Activated CD4-positive, alpha-beta T cell treated with anti-CD3 and anti-CD28 coated beads, Interleukin-2, amount 10 ng/mL, durations not matched to agents 24 days and 14 days (primary cell): Measurements from ENCODE around the gene CNTNAP4. TPM values are rescaled to one million over a fixed set of nuclear protein-coding genes. Genes with fewer than 3 reads are reported as not detected.

ENCODE experiments used
- DNase-seq: peaks from one replicate; pipeline ENCODE4 v3.0.0; 2022
- H3K27ac Mint-ChIP-seq: one replicate; pipeline ENCODE4 v1.8.0; 2022; ENCODE audit warnings: mild to moderate bottlenecking, mixed read lengths
- H3K27me3 Mint-ChIP-seq: one replicate; pipeline ENCODE4 v1.8.0; 2022; ENCODE audit warnings: mixed read lengths
- H3K36me3 Mint-ChIP-seq: one replicate; pipeline ENCODE4 v1.8.0; 2022; ENCODE audit warnings: low read depth, mild to moderate bottlenecking, mixed read lengths
- H3K4me1 Mint-ChIP-seq: one replicate; pipeline ENCODE4 v1.8.0; 2021; ENCODE audit warnings: mixed read lengths
- H3K4me3 Mint-ChIP-seq: one replicate; pipeline ENCODE4 v1.8.0; 2022; ENCODE audit warnings: mild to moderate bottlenecking, moderate library complexity, mixed read lengths
- H3K9me3 Mint-ChIP-seq: one replicate; pipeline ENCODE4 v1.8.0; 2021; ENCODE audit warnings: mixed read lengths
- intact Hi-C: fragments of 100-400 bp; cut with micrococcal nuclease; formaldehyde crosslinking; loops from one replicate; pipeline ENCODE4 v1.15.1; 2023
- total RNA-seq: library from RNA; stranded (reverse); gene quantifications from 2 replicates; pipeline ENCODE4 v1.2.3, GENCODE V29; 2022

CNTNAP4 gene
- total RNA-seq, 1 donor from 2014 or later: not detected

GRCh38 chr16:76338472-76338871, 61.3 kb downstream of the CNTNAP4 start:
- no peaks in the 10 kb centered on the region for H3K27me3 Mint-ChIP-seq
- H3K9me3 Mint-ChIP-seq: peaks cover 3% of the 10 kb centered on the region
- intact Hi-C loops: no loop called here
- no peak overlapping the region for H3K4me3 Mint-ChIP-seq
- H3K4me1 Mint-ChIP-seq: no peaks in the 10 kb centered on the region
- no peak for DNase-seq
- no peak overlapping the region for H3K27ac Mint-ChIP-seq
- H3K36me3 Mint-ChIP-seq: no peaks in the 10 kb centered on the region

- intact Hi-C loops: no loop called here
- DNase-seq: no peak
- no peaks in the 10 kb centered on the region for H3K9me3 Mint-ChIP-seq
Observed at GRCh38 chr16:76343769-76344168, 66.6 kb downstream of the CNTNAP4 start.

GRCh38 chr16:76345163-76345661, 68.0 kb downstream of the CNTNAP4 start:
- no peak for DNase-seq
- intact Hi-C loops: no loop called here
- Mint-ChIP-seq H3K27me3 (no peaks in the 10 kb centered on the region), H3K9me3 (no peaks in the 10 kb centered on the region), H3K4me1 (no peaks in the 10 kb centered on the region), H3K36me3 (no peaks in the 10 kb centered on the region), H3K27ac (no peak overlapping the region), H3K4me3 (no peak overlapping the region)

More at GRCh38 chr16:76343769-76344168, 66.6 kb downstream of the CNTNAP4 start:
- H3K27me3 Mint-ChIP-seq: no peaks in the 10 kb centered on the region
- no peaks in the 10 kb centered on the region for H3K36me3 Mint-ChIP-seq
- no peak overlapping the region for H3K27ac Mint-ChIP-seq
- no peaks in the 10 kb centered on the region for H3K4me1 Mint-ChIP-seq
- no peak overlapping the region for H3K4me3 Mint-ChIP-seq

GRCh38 chr16:76346210-76346609, 69.0 kb downstream of the CNTNAP4 start:
- no peak overlapping the region for H3K27ac Mint-ChIP-seq
- intact Hi-C loops: no loop called here
- H3K4me3 Mint-ChIP-seq: no peak overlapping the region
- no peaks in the 10 kb centered on the region for H3K9me3 Mint-ChIP-seq
- no peak for DNase-seq
- H3K4me1 Mint-ChIP-seq: no peaks in the 10 kb centered on the region
- H3K36me3 Mint-ChIP-seq: no peaks in the 10 kb centered on the region
- no peaks in the 10 kb centered on the region for H3K27me3 Mint-ChIP-seq

DNA sequence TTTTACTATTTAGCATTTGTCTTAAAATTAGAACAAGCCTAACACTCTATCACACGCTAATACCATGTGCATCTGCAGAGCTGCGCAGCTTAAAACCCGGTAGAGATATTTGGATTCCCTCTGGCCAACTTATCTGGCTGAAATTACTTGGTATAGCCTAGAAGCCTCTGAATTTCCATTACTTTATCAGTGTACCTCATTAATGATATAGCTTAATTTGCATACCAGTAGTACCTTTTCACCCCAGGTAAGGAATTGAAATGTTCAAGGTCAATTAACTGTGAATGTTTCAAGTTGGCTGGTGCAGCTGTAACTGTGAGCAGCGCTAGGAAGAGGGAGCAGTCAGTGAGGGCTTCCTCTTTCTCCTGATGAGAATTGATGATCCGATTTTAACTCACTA, 74.2 kb downstream of the CNTNAP4 start:
- no peaks in the 10 kb centered on the region for H3K4me1 Mint-ChIP-seq

DNA sequence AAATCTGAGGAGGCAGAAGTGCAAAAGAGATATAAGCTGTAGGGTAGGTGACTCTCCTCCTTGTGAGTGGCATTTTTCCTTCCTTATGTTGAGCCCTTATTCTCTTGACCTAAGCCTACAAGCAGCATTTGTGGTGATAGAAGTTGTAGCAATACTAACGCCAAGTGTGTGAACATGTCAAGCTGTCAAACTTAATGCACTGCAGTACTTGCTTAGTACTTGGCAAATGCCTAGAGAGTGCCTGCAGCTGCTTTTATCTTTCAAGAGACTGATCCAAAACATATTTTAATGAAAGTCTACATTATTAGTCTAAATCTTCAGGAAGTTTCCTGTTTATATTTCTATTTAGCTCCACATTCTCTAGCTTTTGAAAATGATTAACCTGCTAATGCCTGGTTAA, 83.2 kb downstream of the CNTNAP4 start:
- intact Hi-C loops: no loop called here
- H3K27me3 Mint-ChIP-seq: no peaks in the 10 kb centered on the region
- no peak for DNase-seq
- H3K4me1 Mint-ChIP-seq: no peaks in the 10 kb centered on the region
- no peak overlapping the region for H3K27ac Mint-ChIP-seq
- no peaks in the 10 kb centered on the region for H3K9me3 Mint-ChIP-seq
- no peaks in the 10 kb centered on the region for H3K36me3 Mint-ChIP-seq
- no peak overlapping the region for H3K4me3 Mint-ChIP-seq

More for the DNA sequence above, 74.2 kb downstream of the CNTNAP4 start:
- H3K4me3 Mint-ChIP-seq: no peak overlapping the region
- H3K27me3 Mint-ChIP-seq: no peaks in the 10 kb centered on the region
- intact Hi-C loops: no loop called here
- no peaks in the 10 kb centered on the region for H3K9me3 Mint-ChIP-seq
- H3K27ac Mint-ChIP-seq: no peak overlapping the region
- DNase-seq: no peak
- no peaks in the 10 kb centered on the region for H3K36me3 Mint-ChIP-seq

DNA sequence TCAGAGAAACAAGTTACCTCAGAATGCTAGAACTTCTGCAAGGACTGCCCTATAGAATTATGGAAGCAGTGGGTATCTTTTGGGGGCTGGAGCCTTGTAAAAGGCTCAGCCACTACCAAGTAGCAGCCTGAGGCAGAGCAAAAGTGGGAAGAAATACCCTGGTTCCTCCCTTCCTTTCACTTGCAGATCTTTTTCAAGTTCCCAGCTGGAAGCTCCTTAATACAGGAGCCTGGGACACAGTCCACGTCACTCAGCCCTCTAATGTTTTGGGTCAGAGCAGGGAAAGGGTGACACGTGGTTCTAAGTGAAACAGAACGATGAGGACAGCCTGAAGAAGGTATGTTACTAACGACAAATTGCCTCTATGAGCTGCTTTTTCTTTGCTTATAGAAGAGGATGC, 93.1 kb downstream of the CNTNAP4 start:
- Mint-ChIP-seq H3K27me3 (no peaks in the 10 kb centered on the region), H3K4me1 (no peaks in the 10 kb centered on the region), H3K27ac (no peak overlapping the region)

DNA sequence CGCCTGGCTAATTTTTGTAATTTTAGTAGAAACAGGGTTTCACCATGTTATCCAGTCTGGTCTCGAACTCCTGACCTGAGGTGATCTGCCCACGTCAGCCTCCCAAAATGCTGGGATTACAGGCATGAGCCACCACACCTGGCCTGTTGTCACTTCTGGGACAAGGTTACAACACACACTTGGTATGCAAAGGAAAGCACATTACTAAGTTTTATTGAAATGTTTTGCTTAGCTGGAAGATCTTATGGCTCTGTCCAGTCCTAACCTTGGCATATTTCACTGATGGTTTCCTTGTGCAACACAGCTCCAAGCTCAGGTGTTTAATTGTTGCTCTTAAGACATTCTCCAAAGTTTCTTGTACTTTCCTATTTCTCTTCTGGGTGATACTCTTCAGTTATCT, 94.2 kb downstream of the CNTNAP4 start:
- no peak overlapping the region for H3K27ac Mint-ChIP-seq
- H3K4me1 Mint-ChIP-seq: no peaks in the 10 kb centered on the region
- H3K36me3 Mint-ChIP-seq: no peaks in the 10 kb centered on the region
- H3K27me3 Mint-ChIP-seq: no peaks in the 10 kb centered on the region
- intact Hi-C loops: no loop called here
- no peak overlapping the region for H3K4me3 Mint-ChIP-seq
- no peaks in the 10 kb centered on the region for H3K9me3 Mint-ChIP-seq
- no peak for DNase-seq

More for the DNA sequence above, 93.1 kb downstream of the CNTNAP4 start:
- Mint-ChIP-seq H3K9me3 (no peaks in the 10 kb centered on the region), H3K36me3 (no peaks in the 10 kb centered on the region), H3K4me3 (no peak overlapping the region)
- intact Hi-C loops: no loop called here
- no peak for DNase-seq

DNA sequence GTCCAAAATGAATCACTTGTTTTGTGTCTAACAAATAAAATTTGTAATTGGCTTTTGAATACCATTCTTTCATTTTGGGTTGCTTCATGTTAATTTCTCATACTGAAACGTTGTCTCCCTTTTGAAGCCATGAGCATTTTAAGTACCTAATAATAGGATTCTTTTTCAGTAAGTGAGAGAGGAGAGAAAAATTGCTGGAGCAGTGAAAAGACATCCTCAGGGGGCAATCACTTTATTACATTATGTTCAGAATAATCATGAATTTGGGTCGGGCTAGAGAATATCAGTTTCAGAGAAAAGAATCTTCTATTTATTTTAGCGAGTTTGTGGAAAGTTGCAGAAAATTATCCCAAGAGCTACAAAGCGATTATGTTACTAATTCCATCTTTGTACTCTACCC, 96.8 kb downstream of the CNTNAP4 start:
- Mint-ChIP-seq H3K9me3 (no peaks in the 10 kb centered on the region), H3K27ac (no peak overlapping the region), H3K4me1 (no peaks in the 10 kb centered on the region), H3K36me3 (no peaks in the 10 kb centered on the region), H3K27me3 (no peaks in the 10 kb centered on the region), H3K4me3 (no peak overlapping the region)
- intact Hi-C loops: no loop called here
- no peak for DNase-seq

GRCh38 chr16:76376988-76377387, 99.8 kb downstream of the CNTNAP4 start:
- no peak overlapping the region for H3K27ac Mint-ChIP-seq
- intact Hi-C loops: no loop called here
- H3K9me3 Mint-ChIP-seq: peaks cover 5% of the 10 kb centered on the region
- no peaks in the 10 kb centered on the region for H3K36me3 Mint-ChIP-seq
- DNase-seq: no peak
- no peak overlapping the region for H3K4me3 Mint-ChIP-seq
- no peaks in the 10 kb centered on the region for H3K4me1 Mint-ChIP-seq
- H3K27me3 Mint-ChIP-seq: no peaks in the 10 kb centered on the region

- Mint-ChIP-seq H3K36me3 (no peaks in the 10 kb centered on the region), H3K9me3 (peaks cover 5% of the 10 kb centered on the region), H3K27ac (no peak overlapping the region), H3K4me3 (no peak overlapping the region), H3K4me1 (no peaks in the 10 kb centered on the region), H3K27me3 (no peaks in the 10 kb centered on the region)
- no peak for DNase-seq
- intact Hi-C loops: no loop called here
Observed at GRCh38 chr16:76378020-76378419, 100.8 kb downstream of the CNTNAP4 start.

GRCh38 chr16:76381096-76381495, 103.9 kb downstream of the CNTNAP4 start:
- intact Hi-C loops: no loop called here
- no peaks in the 10 kb centered on the region for H3K4me1 Mint-ChIP-seq
- no peaks in the 10 kb centered on the region for H3K27me3 Mint-ChIP-seq
- no peaks in the 10 kb centered on the region for H3K36me3 Mint-ChIP-seq
- no peak overlapping the region for H3K27ac Mint-ChIP-seq
- H3K4me3 Mint-ChIP-seq: no peak overlapping the region
- H3K9me3 Mint-ChIP-seq: peaks cover 5% of the 10 kb centered on the region
- DNase-seq: no peak

- Mint-ChIP-seq H3K9me3 (no peaks in the 10 kb centered on the region), H3K27me3 (no peaks in the 10 kb centered on the region), H3K36me3 (no peaks in the 10 kb centered on the region), H3K27ac (no peak overlapping the region), H3K4me3 (no peak overlapping the region), H3K4me1 (no peaks in the 10 kb centered on the region)
- DNase-seq: no peak
- intact Hi-C loops: no loop called here
Observed at GRCh38 chr16:76385601-76386230, 108.5 kb downstream of the CNTNAP4 start.

- intact Hi-C loops: no loop called here
- Mint-ChIP-seq H3K27me3 (no peaks in the 10 kb centered on the region), H3K4me1 (no peaks in the 10 kb centered on the region), H3K9me3 (no peaks in the 10 kb centered on the region), H3K36me3 (no peaks in the 10 kb centered on the region), H3K4me3 (no peak overlapping the region), H3K27ac (no peak overlapping the region)
- no peak for DNase-seq
Observed at GRCh38 chr16:76386784-76387183, 109.6 kb downstream of the CNTNAP4 start.

DNA sequence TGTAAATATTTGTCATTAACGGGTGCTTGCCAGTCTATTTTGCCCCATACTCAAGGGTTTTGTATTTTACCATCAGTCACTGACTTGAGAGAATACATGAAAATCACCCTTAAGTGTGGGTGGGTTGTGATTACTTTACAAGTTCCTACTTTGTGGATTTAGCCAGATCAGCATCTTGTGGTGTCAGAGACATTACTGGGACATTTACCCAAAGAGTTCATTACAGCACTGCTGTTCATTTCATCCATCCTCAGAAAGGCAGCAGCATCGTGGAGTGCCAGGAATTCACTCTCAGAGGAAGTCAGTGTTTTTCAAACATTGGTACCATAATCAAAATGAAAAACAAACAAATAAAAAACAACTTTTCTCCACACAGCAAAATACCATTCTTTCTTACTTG, 110.8 kb downstream of the CNTNAP4 start:
- intact Hi-C loops: no loop called here
- Mint-ChIP-seq H3K4me1 (no peaks in the 10 kb centered on the region), H3K4me3 (no peak overlapping the region), H3K9me3 (no peaks in the 10 kb centered on the region), H3K27ac (no peak overlapping the region), H3K36me3 (no peaks in the 10 kb centered on the region), H3K27me3 (no peaks in the 10 kb centered on the region)
- no peak for DNase-seq
